ENCODE measurements around the gene LHCGR.
A peak's percentile ranks its signal among the peaks of the same experiment; 100 is the strongest.
"Not testable (repeated sequence)": the region's sequence is repeated elsewhere in the genome, so short reads cannot be mapped to it uniquely, and the experiment has no call there.

LHCGR gene

GRCh38 chr2:48739236-48739635 is 16.3 kb downstream of the LHCGR start:
- not testable (repeated sequence) for DNase-seq

DNA sequence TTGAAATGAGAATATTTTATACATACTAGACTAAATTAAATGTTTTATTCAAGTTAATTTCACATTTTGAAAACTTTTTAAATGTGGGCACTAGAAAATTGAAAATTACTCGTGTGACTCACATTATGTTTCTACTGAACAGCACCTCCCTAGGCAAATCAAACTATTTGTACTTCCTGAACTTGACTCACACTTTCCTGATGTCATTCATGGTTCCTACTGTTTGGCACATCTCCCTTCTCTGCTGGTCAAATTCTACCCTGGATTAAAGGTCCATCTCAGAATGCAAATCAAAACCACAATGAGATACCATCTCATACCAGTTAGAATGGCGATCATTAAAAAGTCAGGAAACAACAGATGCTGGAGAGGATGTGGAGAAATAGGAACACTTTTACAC is 16.7 kb downstream of the LHCGR start:
- DNase-seq: no peak

DNA sequence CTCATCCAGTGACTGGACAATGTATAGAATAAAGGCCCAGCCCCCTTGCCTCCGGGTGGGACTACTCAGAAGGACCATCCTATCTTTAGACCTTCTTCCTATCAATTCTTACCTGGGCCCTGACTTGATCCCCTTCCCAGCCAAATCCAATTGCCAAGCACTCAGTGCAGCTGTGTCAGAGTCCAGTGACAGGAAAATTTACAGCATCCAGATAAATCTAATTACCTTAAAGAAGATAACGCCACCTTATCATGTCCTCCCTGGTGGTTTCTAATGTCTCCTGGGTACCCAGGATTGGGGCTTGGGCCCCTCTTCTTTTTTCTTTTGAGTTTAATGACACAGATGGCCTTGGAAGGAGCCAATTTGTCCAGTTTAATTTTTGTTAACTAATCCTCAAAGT is 19.3 kb downstream of the LHCGR start:
- no peak for DNase-seq

DNA sequence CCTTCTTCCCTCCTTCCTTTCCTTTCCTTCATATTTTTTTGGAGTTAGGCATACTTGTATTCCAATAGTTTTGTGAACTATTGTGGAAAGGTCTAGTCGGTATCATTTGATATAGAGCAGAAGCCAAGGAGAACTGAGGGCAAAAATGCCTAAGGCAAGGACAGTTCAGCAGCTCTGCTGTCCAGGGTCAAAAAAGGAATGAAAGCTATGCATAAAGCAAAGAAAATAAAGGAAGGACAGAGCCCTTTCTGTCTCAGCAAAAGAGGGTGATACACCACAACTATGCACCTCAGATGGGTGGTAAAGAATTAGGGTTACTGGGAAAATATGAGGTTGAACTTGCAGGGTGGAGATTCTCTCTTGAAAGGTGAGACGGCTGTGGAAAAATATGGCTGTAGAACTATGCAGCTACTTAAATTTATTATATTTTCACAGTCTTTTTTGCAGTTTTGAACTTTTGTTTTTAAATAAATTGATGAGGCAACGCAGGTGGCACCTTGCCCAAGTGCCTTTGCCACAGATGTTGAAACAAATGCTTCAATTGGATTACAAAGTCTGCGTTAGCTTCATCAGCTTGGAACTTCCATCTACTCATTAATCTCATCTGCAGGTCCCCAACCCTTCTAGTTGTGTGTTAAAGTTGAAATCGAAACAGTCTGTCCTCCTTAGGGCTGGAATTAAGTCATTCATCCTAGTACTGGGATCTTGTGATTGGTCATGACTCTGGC is 20.8 kb downstream of the LHCGR start:
- DNase-seq: no peak

GRCh38 chr2:48733067-48733503 is 22.4 kb downstream of the LHCGR start:
- no peak for DNase-seq

- DNase-seq: no peak
Measured at GRCh38 chr2:48728840-48729239, 26.7 kb downstream of the LHCGR start.

- DNase-seq: no peak
Measured at GRCh38 chr2:48728295-48728694, 27.2 kb downstream of the LHCGR start.

- DNase-seq: peak; percentile 61
Measured at GRCh38 chr2:48727560-48727959, 28.0 kb downstream of the LHCGR start.

GRCh38 chr2:48725696-48726494 is 29.6 kb downstream of the LHCGR start:
- no peak for DNase-seq

DNA sequence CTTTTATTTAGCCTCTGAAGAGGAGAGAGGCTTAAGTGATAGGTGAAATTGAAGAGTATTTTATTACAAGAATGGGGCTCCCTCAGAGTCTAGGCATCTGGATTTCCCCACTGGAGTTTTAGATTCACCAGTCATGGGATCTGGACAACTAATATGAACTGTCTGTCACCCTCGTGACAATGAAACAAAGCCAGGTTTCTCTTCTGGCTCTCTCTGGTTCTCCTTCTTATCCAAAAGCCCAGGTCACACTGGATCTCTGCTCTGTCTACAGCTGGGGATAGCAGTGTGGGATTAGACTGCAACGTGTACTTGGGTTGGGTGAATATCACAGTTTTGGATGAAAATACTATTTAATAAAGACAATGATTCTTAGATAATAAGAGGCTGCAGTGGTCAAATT is 31.2 kb downstream of the LHCGR start:
- DNase-seq: no peak

DNA sequence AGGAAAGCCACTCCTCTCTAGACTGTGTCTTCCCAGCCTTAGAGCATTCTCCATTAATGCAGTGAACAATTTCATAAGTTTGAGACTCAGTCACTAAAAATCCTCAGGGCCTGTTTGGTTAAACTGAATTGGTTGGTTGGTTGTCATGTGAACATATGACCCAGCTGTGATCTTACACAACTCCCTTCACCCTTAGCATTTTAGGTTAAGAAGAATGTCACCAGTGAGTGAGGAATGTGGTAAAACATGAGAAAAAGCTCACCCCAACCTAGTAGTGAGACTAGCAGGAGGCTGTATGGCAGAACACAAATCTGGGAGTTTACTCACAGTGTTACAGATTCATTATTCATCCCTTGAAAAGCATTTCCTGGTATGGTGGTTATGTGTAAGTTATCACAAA is 32.4 kb downstream of the LHCGR start:
- peak; percentile 57 for DNase-seq

DNA sequence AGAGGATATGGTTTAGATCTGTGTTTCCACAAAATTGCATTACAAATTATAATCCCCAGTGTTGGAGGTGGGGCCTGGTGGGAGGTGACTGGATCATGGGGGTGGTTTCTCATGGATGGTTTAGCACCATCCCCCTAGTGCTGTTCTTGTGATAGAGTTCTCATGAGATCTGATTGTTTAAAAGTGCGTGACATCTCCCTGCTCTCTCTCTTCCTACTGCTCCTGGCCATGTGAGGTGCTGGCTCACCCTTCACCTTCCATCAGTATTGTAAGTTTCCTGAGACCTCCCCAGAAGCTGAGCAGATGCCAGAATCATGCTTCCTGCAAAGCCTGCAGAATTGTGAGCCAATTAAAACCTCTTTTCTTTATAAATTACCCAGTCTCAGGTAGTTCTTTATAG is 33.1 kb downstream of the LHCGR start:
- DNase-seq: no peak

- DNase-seq: no peak
Measured at GRCh38 chr2:48721158-48721557, 34.4 kb downstream of the LHCGR start.

GRCh38 chr2:48719480-48720177 is 35.9 kb downstream of the LHCGR start:
- DNase-seq: no peak

GRCh38 chr2:48717846-48718245 is 37.7 kb downstream of the LHCGR start:
- no peak for DNase-seq

- DNase-seq: no peak
Measured at GRCh38 chr2:48715956-48716355, 39.6 kb downstream of the LHCGR start.

GRCh38 chr2:48715042-48715899 is 40.3 kb downstream of the LHCGR start:
- no peak for DNase-seq

DNA sequence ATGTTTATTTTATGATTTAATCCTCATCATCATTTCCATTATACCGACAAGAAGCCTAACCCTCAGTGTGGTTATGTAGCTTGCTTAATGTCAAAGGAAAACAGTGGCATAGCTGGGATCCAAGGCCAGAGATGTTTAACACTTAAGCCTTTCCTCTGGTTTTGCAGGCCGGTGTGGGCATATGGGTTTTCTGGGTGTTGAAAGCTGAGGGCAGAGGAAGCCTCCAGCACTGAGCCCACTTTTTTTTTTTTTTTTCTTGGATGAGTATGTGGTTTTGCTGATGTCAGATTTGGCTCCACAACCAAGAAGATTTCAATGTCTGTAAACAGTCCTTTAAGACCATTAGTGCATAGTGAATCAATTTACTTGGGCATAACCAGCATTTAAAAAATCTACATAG is 41.3 kb downstream of the LHCGR start:
- no peak for DNase-seq

GRCh38 chr2:48713647-48714046 is 41.9 kb downstream of the LHCGR start:
- DNase-seq: no peak

- no peak for DNase-seq
Measured at GRCh38 chr2:48712151-48712550, 43.4 kb downstream of the LHCGR start.

GRCh38 chr2:48711343-48711742 is 44.2 kb downstream of the LHCGR start:
- no peak for DNase-seq

DNA sequence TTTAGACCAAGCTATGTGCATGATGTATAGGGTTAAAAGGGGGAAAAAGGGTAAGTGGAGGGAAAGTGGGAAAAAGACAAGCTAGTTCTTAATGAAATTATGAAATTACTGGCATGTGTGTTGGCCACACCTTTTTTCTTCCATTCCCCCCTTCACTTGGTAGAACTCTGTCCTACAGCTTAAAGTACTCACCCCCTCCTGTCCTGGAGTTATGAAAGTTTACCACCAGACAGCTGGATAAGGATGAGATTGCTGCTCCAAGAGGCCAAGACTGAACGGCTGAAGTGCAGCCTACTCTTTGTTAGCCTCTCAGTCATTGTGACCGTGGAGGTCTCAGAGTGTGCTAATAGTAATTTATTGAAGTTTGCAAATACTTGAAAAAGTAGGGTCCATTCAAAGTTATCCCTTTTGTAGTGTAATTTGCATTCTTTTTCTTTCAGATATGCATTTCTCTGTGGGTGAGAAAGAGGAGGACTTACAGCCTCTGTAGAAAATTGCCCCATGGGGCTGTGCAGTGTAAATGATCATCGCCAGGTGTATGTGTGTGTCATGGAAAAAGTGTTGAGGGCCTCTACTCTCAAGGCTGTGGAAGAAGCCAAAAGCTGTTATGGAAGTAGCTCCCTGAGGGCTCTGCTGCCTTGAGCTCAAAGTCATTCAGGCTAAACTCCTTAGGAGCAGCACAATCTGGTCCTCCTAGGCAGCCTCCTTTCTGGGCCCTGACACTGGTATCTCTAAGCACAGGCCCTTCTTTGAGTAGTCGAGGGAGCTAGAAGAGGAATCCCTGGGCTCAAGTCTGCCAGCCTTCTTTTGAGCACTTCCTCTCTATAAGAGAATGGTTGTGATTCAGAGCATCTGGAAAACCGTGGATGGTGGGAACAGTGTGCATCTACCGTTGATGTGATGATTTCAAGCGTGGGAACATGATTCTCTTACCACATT is 46.2 kb downstream of the LHCGR start:
- DNase-seq: no peak

Measured in amniotic stem cell (primary cell).